Left ventricle myocardium inferior (tissue), 1 donor: ENCODE data around the gene SGTB. TPM values are rescaled to one million over a fixed set of nuclear protein-coding genes. Genes with fewer than 3 reads are reported as not detected.
"Not testable (repeated sequence)": the region's sequence is repeated elsewhere in the genome, so short reads cannot be mapped to it uniquely, and the experiment has no call there.

Source experiments
- DNase-seq: peaks from one replicate; pipeline ENCODE4 v3.0.0-alpha.2; 2020
- H3K27ac ChIP-seq: fragments of 200-600 bp; replicated peaks from 2 replicates; pipeline ENCODE4 v1.8.0; 2021
- H3K27me3 ChIP-seq: fragments of 200-600 bp; 2 replicates; pipeline ENCODE4 v1.8.0; 2021; ENCODE audit warnings: low read depth
- H3K36me3 ChIP-seq: fragments of 200-600 bp; 2 replicates; pipeline ENCODE4 v1.8.0; 2021
- H3K4me1 ChIP-seq: fragments of 200-600 bp; 2 replicates; pipeline ENCODE4 v1.8.0; 2021
- H3K4me3 ChIP-seq: fragments of 200-600 bp; 2 replicates; pipeline ENCODE4 v1.8.0; 2021; ENCODE audit warnings: mild to moderate bottlenecking, moderate library complexity
- H3K9me3 ChIP-seq: fragments of 200-600 bp; replicated peaks from 2 replicates; pipeline ENCODE4 v1.8.0; 2021
- CTCF ChIP-seq: fragments of 200-600 bp; IDR thresholded peaks from 2 replicates; pipeline ENCODE4 v1.8.0; 2021; ENCODE audit warnings: antibody characterized with exemption, mild to moderate bottlenecking, borderline replicate concordance
- intact Hi-C: fragments of 100-400 bp; cut with micrococcal nuclease; formaldehyde crosslinking; loops from one replicate; pipeline ENCODE4 v1.11.0; 2022
- total RNA-seq: library from RNA; stranded (reverse); fragmentation: NEBNext Ultra II Directional; extraction: Animal tissue kit (Norgen Biotek cat#: 25700); gene quantifications from one replicate; pipeline ENCODE4 v1.2.1, GENCODE V29; 2021
- donor health status: DM: no; HTN: yes; CAD: no; lungs with severe emphysema.

The SGTB gene
- total RNA-seq, 1 donor from 2014 or later, result 7.1 TPM

GRCh38 chr5:65695162-65695755 is 26.6 kb downstream of the SGTB start:
- Histone ChIP-seq H3K4me3 (no peak overlapping the region), H3K27ac (no peak overlapping the region), H3K36me3 (peaks cover 5% of the 10 kb centered on the region), H3K4me1 (peaks cover 10% of the 10 kb centered on the region), H3K27me3 (no peaks in the 10 kb centered on the region), H3K9me3 (no peaks in the 10 kb centered on the region)
- intact Hi-C loops, result no loop called here
- TF ChIP-seq CTCF, result no peak
- no peak for DNase-seq

GRCh38 chr5:65693121-65693520 is 28.8 kb downstream of the SGTB start:
- no peak for TF ChIP-seq CTCF
- H3K9me3 ChIP-seq, result no peaks in the 10 kb centered on the region
- intact Hi-C loops, result no loop called here
- no peaks in the 10 kb centered on the region for H3K27me3 ChIP-seq
- H3K4me1 ChIP-seq, result peaks cover 10% of the 10 kb centered on the region
- DNase-seq, result no peak
- H3K27ac ChIP-seq, result no peak overlapping the region
- H3K4me3 ChIP-seq, result no peak overlapping the region
- H3K36me3 ChIP-seq, result peaks cover 14% of the 10 kb centered on the region

DNA sequence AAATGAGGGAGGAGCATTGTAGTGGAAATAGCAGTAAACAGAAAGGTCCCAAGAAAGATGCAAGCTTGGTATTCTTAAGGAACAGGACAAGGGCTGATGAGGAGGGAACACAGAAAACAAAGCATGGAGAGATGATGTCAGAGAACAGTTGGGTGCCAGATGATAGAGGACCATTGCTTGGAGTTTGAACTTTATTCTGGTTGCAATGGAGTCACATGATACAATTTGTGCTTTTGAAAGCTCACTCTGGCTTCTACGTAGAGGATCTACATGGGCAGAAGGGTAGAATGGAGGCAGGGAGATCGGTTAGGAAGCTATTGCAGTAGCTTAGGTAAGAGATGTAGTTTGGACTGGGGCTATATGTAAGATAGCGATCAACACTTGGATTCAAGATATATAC is 39.8 kb downstream of the SGTB start:
- TF ChIP-seq CTCF, result no peak
- H3K27me3 ChIP-seq, result no peaks in the 10 kb centered on the region
- no peak overlapping the region for H3K27ac ChIP-seq
- peaks cover 67% of the 10 kb centered on the region for H3K36me3 ChIP-seq
- H3K9me3 ChIP-seq, result no peaks in the 10 kb centered on the region
- H3K4me1 ChIP-seq, result no peaks in the 10 kb centered on the region
- H3K4me3 ChIP-seq, result no peak overlapping the region
- intact Hi-C loops, result no loop called here
- no peak for DNase-seq

DNA sequence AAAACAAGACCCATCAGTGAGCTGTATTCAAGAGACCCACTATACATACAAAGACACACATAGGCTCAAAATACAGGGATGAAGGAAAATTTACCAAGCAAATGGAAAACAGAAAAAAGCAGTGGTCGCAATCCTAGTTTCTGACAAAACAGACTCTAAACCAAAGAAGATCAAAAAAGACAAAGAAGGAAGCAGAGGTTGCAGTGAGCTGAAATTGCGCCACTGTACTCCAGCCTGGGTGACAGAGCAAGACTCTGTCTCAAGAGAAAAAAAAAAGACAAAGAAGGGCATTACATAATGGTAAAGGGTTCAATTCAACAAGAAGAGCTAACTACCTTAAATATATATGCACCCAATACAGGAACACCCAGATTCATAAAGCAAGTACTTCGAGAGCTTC is 45.9 kb downstream of the SGTB start:
- H3K4me1 ChIP-seq, H3K27me3 ChIP-seq, H3K27ac ChIP-seq, DNase-seq, H3K4me3 ChIP-seq, intact Hi-C loops, H3K9me3 ChIP-seq: not testable (repeated sequence)
- H3K36me3 ChIP-seq, result peaks cover 40% of the 10 kb centered on the region

DNA sequence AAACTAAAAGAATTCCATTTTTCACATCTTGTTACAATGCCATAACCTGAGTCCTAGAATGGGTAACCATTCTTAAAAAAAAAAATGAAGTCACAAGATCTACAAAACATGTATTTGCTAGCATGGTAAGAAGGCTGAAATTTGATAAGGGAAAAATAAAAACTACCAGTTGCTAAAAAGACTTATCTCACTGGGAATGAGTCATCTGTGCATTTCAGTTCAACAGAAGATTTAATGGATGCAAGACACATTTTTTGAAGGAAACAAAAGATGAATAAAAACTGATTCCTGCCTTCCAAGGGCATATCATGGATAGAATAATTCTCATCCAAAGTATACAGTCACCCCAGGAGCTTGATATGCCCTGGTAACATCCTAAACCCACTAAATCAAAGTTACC is 47.2 kb downstream of the SGTB start:
- intact Hi-C loops, result no loop called here
- Histone ChIP-seq H3K36me3 (peaks cover 33% of the 10 kb centered on the region), H3K9me3 (no peaks in the 10 kb centered on the region), H3K27me3 (no peaks in the 10 kb centered on the region), H3K4me3 (no peak overlapping the region), H3K4me1 (no peaks in the 10 kb centered on the region), H3K27ac (no peak overlapping the region)
- no peak for TF ChIP-seq CTCF
- DNase-seq, result no peak

GRCh38 chr5:65672796-65673195 is 49.1 kb downstream of the SGTB start:
- H3K4me3 ChIP-seq, result no peak overlapping the region
- intact Hi-C loops, result no loop called here
- no peaks in the 10 kb centered on the region for H3K9me3 ChIP-seq
- no peak for TF ChIP-seq CTCF
- H3K4me1 ChIP-seq, result no peaks in the 10 kb centered on the region
- H3K27me3 ChIP-seq, result no peaks in the 10 kb centered on the region
- no peak overlapping the region for H3K27ac ChIP-seq
- no peak for DNase-seq
- H3K36me3 ChIP-seq, result peaks cover 19% of the 10 kb centered on the region
